Measurements from ENCODE around the gene SLC13A5.
"Not testable (repeated sequence)": the region's sequence is repeated elsewhere in the genome, so short reads cannot be mapped to it uniquely, and the experiment has no call there.

Gene SLC13A5

DNA sequence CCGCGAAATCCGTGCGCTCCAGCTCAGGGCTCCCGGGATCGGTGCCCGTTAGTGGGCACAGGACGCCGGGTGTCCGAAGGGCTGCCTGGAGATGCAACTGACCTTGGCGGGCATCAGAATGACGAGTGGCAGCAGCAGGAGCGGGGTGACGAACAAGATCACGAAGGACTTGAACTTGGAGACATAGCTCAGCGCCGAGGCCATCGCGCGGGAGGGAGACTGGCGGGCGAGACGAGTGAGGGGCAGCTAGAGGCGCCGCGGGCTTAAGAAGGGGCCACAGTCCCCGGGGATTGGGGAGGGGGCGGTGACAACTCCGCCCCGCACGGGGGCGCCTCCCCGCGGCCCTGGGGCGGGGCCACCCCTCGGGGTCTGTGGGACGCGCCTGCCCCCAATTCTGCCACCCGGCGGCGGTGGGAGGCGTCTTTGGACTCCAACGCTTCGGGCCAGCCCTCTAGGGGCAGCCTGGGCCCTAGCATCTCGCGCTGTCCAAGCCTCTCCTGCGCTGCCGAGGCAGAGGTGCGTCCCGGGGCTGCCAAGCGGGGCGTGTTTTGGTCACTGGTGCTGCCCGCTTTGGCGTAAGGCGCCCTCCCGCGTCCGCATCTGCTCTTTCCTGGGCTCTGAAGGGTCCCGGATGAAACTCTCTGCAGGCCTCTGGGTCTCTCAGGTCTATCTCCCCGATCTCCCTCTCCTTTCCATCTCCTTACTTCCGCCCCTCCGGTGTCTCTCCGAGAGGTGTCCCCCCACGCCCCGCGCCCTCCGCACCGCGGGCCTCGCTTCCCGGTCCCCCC is at the start of gene SLC13A5:
Gene SLC13A5, minus strand, starts transcription at position 240 of the 788 bp plus-strand sequence. Its CDS starts 36 bp downstream, at position 204.
- DNase-seq = no peak

DNA sequence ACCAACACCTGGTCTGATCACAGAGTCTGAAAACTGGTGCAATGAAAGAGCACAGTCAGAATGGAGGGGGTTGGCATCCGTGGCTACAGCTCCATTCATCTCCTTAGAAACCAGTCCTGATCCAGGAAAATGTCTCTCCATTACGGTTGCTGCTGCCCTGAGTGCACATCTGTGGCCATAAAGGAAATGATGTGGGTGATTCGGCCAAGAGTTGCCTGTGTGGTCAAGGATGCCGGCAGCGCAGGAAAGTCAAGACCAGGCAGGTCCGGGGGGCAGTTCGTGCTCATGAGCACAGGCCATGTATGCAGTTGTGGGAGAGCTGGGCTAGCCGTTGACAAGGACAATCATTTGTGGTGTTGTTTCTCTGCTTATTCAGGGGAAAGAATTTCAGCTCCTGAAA is 48.6 kb upstream of the SLC13A5 start:
- DNase-seq = no peak

DNA sequence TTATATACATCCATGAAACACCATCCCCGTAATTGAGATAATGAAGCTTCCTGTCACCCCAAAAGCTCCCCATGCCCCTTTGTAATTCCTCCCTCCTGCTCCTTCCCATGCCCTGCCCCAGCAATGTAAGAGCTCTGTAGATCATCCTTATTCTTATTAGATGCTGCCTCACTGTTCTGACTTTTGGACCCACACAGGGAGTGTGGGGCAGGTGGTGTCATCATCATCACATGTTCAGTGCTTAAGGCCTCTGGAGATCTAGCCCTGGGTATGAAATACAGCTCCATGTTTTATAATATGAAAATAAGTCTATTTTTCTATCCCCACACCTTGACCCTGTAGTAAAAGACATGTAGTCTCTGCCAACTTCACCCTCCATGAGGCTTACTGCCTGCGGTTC is 44.6 kb upstream of the SLC13A5 start:
- DNase-seq = no peak

DNA sequence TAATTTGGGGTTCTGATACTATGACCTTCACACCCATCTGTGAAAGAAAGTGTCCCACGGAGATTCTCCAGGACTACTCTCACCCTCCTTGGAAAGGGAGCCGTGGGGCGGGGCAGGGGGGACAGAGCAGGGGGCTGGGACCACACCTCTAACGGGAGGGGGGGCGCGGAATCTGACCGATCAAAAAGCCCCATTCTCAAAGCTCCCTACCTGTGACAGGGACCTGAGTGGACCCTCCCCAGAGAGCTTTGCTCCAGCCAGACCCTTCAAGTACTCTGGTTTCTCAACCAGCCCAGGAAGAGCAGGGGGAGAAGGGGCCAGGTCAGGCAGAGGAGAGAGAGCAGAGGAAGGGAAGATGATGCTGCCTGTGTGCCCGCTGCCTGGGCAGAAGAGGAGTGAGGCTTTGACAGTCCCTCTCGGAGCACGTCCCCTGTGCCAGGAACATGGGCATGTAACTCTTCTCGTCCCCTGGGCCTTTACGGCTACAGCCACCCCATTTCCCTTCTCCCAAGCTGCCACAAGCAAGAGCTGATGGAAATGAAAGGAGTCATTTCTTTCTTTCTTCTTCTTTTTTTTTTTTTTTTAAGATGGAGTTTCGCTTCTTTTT is 43.4 kb upstream of the SLC13A5 start:
- DNase-seq = no peak

DNA sequence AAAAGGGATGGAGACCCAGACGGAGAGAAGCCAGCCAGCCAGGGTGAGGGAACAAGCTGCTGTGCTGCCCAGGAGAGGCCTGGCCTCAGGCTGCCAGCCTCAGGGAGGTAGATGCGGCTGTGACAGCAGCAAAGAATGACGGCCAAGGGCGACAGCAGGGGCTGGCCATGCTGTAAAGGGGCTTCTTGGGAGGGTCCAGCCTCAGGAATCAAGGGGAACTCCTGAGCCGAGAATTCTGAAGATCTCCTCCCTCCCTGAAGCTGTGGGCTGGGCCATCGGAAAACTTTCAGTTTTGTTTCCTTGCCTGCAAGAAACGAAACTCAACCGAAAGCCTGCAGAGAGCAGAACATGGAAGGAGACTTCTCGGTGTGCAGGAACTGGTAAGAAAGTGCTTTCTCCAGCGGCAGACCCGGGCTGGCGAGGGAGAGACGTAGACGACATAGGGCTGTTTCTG is 42.6 kb upstream of the SLC13A5 start, which contains the start of gene XAF1:
Gene XAF1, plus strand, starts transcription at position 316 of the 454 bp plus-strand sequence. Its CDS starts 33 bp downstream, at position 349.
- DNase-seq = peak; percentile 64

DNA sequence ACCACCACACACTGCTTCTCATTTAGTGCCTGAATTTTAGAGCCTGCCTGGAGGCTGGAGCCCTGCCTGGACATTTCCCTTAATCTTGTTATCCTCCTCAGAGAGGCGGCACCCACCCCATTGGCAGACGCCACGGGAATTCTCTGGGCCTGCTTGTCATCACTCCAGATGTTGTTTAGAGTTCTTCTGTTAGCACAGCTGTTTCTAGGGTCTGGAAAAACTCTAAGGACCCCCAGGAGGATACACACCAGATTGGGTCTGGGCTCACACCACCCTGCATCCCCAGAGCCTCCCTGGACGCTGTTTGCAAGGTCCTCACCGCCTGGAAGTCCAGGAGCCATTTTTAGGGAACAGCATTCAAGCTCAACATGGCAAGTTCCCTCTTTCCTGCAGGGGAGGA is 42.1 kb upstream of the SLC13A5 start:
- no peak for DNase-seq

DNA sequence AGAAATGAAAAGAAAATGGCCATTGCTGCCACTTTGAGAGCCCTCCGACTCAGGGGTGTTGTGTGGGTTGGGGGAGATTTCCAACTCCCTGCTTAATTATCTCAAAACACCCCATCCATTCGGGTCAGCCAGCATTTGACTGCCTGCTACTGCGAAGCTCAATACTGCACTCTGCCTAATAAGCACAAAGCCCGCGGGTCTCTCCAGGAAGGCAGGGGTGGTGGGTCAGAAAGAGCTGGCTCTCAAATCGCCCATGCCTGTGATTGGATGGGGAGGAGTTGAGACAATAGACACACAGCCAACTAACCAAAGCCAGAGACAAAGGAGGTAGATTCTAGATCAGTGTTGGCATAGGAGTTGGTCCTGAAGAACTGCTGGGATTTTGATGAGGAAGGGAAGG is 40.4 kb upstream of the SLC13A5 start:
- DNase-seq = no peak

DNA sequence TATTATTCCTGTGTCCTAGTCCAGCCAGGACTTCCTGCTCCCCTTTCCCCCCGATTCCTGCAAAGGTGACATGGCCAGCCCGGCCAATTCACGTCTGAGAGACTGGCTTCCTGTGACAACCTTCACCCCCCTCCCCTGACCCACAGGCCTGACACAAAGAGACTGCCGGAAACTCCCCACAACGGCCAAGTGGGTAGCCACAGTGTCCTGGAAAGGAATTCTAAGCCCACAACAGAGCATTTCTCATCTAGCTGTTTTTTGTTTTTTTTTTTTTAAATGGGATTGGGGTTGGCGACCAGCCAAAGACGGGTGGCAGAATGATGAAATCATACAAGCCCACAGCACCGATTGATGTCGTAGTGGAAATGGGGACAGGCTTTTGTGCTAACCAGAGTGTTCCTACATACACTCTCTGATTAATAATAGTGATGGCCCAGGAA is 39.9 kb upstream of the SLC13A5 start:
- DNase-seq = peak; percentile 57

DNA sequence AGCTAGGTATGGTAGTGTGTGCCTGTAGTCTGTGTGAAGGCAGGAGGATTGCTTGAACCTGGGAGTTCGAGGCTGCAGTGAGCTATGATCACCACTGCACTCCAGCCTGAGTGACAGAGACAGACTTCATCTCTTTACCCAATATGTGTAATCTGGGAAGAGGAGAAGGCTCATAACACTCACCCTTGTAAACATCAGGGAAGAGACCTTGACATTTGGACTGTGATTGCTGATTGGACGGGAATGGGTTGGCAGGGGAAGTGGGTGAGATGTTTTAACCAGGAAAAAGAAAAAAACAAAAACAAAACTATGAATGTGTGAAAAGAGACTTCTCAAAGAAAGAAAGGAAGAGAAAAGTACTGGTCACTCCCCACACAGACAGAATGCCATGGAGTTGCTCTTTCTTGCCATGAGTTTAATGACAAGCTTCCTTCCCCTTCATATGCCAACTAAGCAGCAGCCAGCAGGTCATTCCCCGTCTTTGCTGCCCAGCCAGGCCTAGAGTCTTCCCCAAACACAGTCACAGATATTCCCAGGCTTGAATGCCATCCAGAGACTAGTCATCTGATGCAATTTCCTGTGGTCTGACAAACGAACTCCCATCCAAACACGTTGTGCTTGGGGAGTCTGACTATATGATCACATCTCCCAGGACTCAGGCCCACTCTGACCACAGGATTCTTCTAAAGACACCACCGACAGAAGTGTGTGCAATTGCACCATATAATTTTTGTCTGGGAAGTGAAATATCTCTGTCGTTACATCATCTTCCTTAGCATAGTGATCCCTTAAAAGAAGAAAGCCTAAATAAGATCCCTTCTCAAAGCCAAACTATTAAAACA is 39.1 kb upstream of the SLC13A5 start:
- DNase-seq = no peak

DNA sequence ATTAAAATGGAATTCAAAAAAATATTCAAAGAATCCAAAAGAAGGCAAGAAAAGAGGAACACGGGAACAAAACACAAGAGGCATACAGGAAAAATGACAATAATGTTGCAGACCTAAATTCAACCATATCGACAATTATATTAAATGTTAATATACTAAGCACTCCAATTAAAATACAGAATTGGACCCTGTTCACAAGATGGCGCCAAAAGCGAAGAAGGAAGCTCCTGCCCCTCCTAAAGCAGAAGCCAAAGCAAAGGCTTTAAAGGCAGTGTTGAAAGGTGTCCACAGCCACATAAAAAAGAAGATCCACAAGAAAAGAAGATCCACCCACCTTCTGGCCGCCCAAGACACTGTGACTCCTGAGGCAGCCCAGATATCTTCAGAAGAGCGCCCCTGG is 36.4 kb upstream of the SLC13A5 start:
- DNase-seq = peak; percentile 18

DNA sequence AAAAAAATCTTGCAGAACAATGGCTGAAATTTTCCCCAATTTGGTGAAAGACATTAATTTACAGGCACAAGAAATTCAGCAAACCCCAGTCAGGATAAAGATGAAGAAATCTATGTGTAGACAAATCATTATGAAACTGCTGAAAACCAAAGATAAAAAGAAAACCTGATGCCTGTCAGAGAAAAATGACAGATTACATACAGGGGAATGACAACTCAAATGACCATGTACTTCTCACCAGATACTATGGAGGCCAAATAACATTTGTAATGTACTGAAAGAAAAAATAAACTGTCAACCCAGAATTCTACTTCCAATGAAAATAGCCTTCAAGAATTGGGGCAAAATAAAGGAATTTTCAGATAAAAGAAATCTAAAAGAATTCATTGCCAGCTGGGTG is 35.4 kb upstream of the SLC13A5 start:
- DNase-seq = no peak

DNA sequence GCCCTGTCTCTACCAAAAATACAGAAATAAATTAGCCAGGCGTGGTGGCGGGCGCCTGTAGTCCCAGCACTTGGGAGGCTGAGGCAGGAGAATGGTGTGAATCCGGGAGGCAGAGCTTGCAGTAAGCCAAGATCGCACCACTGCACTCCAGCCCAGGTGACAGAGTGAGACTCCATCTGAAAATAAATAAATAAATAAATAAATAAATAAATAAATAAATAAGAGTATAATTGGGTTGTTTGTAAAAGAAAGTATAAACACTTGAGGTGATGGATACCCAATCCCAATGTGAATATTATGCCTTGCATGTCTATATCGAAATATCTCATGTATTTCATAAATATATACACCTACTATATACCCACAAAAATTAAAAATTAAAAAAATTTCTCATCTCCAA is 33.5 kb upstream of the SLC13A5 start:
- DNase-seq = not testable (repeated sequence)

DNA sequence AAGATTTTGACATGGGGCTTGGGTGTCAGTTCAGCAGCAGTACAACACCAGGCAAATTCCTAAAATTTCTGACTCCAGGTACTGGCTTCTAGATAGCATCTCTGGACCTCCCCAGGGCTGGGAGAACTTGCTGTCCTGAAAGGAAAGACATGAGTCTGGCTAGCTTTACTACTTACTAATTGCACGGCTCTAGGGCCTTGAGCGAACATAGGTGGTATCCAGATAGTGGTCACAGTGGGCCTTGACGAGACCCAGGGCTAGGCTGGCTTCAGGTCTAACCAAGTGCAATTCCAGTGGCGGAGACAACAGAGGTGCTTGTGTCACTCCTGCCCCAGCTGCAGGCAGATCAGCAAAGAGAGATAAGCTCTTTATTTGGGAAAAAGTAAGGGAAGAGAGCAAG is 16.4 kb upstream of the SLC13A5 start:
- DNase-seq = no peak

DNA sequence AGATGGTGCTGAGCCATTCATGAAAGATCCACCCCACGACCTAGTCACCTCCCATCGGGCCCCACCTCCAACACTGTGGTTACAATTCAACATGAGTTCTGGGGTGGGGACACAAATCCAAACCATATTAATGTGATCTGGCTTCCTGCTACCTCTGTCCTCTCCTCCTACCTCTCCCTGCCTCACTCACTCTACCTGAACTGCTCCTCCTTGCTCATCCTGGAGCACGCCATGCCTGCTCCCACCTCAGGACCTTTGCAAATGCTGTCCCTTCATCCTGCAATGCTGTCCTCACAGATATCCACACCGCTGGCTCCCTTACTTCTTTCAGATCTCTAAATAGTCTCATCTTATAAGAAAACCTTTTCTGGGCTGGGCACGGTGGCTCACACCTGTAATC is 10.8 kb upstream of the SLC13A5 start:
- DNase-seq = no peak

DNA sequence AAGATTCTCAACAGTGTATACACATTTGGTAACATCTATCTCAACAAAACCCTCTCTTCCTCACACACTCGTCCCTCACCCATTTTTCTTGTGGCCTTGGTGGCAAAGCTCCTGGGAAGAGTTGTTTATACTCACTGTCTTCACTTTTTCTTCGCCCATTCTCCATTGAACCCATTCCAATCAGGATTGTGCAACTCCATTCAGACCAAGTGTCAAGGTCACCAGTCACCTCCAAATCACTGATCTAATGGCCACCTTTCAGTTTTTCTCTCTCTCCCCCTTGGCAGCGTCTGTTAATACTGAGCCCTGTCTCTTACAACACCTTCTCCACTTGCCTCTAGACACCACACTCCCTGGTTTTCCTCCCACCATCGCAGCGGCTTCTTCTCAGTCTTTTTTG is 8.6 kb upstream of the SLC13A5 start:
- DNase-seq = no peak

DNA sequence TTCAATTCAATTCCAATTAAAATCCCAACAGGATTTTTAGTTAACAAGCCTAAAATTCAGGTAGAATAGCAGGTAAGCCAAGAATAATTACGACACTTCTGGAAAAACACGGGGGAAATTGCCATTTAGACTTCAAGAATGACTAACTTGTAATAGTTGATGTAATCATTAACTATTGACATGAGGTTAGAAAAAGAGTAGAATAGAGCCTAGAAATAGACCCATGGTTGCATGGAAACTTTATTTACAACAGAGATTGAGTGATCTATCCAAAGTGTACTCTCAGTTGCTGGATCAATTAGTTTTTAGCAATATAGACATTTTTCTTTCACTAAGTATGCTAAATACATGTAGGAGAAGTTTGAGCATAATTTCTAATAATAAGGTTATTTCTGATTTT is 3.6 kb upstream of the SLC13A5 start:
- DNase-seq = no peak

DNA sequence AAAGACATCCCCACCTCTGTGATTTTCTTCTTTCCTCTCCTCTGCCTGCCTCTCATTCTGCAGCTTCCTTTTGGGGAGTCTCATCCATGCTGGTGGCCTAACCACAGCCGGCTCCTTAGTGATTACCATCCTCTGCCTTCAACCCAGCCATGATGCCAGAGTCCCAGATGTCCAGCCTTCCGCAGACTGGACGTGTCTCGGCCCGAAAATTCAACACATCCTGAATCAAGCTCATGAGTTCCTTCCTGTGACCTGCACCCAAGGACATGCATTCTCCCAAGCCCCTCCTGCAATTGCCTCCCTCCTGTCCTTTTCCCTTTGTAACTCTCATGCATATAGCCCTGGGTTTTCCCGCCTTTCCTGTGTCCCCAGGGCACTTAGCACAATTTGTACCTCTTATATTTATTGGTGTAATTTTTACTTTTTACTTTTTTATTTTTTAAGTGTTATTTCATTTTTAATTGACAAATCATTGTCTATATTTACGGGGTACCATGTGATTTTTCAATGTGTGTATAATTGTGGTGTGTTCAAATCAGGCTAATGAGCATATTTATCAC is 1.2 kb upstream of the SLC13A5 start:
- DNase-seq = no peak

DNA sequence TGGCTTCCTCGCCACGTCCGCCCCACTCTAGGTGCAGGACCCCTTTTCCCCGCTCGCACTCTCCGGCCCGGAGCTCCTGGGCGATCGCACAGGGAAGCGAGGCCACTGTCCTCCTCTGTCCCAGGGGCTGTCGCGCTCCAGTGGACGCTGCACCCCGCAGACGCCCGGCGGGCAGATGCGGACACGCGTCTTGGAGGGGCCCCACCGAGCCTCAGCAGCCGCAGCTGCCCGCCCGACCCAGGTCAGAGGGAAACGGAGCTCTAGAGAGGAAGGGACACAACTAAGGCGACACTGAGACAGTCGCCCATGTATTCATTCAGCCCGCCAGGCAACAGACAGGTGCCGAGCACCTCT is 726 bp upstream of the SLC13A5 start:
- DNase-seq = no peak

DNA sequence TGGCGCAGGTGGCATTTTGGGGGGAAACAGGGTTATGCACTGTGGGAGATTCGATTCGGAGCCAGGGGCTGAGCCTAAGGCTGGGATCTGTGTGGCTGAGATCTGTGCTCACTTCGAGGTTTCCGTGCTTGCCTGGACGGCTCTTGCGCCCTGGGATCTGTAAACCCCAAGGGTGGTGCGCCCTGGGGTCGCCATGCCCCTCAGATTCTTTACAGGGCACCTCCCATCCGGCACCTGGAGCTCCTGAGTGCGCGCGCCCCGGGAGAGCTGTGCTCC is 377 bp downstream of the SLC13A5 start:
- DNase-seq = no peak

DNA sequence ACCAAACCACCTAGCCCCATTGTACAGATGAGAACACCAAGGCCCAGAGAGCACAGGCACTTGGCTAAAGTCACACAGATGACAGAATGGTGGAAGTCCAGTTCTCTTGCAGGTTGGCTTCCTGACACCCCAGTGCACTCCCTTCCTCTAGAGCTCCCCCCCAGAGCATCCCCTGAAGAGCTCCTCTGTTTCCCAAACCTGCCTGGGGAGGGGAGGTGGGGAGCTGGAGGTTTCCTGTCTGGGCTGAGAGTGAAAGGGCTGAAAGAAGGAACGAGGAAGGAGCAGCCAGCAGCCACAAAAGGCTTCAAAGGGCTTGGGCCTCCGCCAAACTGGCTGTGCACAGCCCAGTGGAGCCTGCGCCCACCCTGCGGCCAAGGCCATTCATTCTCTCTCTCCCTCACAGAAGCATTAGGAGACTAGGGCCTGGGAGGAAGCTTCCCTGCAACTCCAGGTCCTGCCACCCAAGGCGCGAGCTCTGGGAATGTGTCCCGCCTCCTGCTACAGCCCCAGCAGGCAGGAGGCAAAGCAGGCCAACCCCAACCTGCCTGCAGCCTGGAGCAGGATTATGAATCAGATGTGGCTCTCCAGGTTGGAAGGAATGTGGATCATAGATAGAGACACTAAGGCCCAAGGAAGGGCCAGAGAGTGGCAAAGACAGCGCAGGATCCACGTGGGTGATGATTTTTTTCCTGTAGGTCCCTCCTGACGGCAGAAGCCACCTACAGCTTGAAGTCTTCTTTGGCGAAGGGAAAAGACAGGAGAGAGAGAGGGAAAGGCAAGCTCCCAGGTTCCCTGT is 913 bp downstream of the SLC13A5 start:
- DNase-seq = no peak

DNA sequence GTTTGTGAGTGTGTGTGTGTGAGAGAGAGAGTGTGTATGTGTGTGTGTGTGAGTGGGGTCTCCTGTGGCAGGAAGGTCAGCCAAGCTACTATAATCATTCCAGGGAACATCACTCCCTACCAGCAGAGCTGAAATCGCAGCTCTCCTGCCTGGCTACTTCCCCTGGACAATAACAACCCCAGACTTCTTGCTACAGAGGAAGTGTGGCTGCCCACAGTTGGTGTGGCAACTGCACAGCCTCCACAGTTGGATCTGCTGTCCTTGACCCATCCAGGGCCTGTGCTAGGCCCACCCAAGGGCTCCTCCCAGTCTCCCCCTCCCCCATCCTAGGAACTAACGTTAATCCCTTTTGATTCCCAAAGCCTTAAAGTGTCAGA is 1.5 kb downstream of the SLC13A5 start:
- no peak for DNase-seq

DNA sequence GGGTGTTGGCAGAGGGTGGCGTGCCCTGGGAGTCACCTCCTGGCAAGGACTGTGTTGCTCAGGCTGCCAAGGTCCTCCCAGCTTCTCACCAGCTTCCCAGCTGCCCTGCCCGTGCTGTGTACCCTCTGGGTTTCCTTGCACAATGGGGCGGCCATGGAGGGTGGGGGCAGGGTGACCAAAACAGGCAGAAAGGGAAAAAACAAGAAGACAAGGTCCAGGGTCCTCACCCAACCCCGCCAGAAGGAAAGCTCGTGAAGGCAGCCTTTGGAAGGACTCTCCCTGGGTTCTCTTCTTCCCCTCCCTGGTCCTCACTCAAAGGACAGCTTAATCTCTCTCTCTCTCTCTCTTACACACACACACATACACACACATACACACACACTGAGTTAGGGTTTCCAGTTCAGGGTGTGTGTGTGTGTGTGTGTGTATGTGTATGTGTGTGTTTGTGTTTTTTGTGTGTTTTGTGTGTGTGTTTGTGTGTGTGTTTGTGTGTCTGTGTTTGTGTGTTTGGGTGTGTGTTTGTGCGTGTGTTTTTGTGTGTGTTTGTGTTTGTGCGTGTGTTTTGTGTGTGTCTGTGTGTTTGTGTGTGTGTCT is 2.0 kb downstream of the SLC13A5 start:
- DNase-seq = no peak
